GM13976 (cell line): ENCODE data around the gene KCNIP3.

Experiments used
- DNase-seq: peaks from one replicate; pipeline ENCODE4 v3.0.0; 2012; ENCODE audit warnings: low spot score
- in situ Hi-C: fragments of 300-500 bp; cut with MboI; formaldehyde crosslinking; loops from one replicate; pipeline ENCODE4 v1.12.0; 2022; ENCODE audit warnings: low sequenced_read_pairs, mixed read lengths, inconsistent platforms; ENCODE audit not compliant: unreplicated experiment
- TF ChIP-seq, protein P1 (sequence below): IDR thresholded peaks from 2 replicates; pipeline ENCODE4 v1.5.1; 2012; ENCODE audit warnings: borderline replicate concordance, mild to moderate bottlenecking; ENCODE audit not compliant: insufficient read depth; ENCODE audit errors: extremely low read depth, missing control alignments, control extremely low read depth

Gene KCNIP3

DNA sequence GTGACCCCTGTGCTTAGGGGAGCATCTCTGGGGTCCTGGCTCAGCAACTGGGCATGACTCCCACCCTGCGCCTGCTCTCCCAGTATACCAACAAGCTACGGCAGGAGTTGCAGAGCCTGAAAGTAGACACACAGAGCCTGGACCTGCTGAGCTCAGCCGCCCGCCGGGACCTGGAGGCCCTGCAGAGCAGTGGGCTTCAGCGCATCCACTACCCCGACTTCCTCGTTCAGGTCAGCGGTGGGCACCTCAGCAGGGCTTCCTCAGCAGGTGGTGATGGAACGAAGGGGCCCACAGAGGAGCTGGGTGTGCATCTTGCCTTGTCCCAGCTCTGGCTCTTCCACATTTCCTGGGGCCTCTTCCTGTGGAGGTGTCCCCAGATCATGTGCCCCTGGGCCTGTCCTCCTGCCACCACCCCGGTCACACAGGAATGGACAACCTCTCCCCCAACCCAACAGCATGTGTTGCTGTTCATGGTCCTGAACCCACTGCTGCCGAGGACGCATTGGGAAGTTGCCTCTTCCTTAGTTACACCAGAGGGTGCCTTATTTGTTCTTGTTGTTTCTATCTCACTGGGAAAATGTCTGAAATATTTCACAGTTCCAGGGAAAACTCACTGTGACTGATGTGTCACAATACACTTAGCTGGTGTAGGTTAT, 12.1 kb upstream of the KCNIP3 start:
- in situ Hi-C loops: no loop called here
- no peak for DNase-seq
- TF ChIP-seq, protein P1, sequence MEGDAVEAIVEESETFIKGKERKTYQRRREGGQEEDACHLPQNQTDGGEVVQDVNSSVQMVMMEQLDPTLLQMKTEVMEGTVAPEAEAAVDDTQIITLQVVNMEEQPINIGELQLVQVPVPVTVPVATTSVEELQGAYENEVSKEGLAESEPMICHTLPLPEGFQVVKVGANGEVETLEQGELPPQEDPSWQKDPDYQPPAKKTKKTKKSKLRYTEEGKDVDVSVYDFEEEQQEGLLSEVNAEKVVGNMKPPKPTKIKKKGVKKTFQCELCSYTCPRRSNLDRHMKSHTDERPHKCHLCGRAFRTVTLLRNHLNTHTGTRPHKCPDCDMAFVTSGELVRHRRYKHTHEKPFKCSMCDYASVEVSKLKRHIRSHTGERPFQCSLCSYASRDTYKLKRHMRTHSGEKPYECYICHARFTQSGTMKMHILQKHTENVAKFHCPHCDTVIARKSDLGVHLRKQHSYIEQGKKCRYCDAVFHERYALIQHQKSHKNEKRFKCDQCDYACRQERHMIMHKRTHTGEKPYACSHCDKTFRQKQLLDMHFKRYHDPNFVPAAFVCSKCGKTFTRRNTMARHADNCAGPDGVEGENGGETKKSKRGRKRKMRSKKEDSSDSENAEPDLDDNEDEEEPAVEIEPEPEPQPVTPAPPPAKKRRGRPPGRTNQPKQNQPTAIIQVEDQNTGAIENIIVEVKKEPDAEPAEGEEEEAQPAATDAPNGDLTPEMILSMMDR: no peak

DNA sequence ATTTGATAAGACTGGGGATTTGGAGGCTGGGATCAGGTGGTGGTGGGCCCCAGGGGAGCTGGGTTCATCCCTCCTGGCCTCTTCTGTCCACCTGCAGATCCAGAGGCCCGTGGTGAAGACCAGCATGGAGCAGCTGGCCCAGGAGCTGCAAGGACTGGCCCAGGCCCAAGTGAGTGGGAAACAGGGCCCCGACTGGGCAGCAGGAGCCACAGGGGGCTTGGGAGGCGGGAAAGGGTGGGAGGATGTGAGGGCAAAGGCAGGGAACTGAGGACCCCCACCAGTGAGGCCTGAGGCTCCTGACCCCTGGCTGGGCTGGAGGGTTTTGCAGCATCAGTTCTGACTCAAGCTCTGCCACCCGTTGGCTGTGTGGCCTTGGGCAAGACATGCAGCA, 11.6 kb upstream of the KCNIP3 start:
- in situ Hi-C loops: no loop called here
- TF ChIP-seq, protein P1: no peak
- no peak for DNase-seq

- in situ Hi-C loops: no loop called here
- no peak for DNase-seq
- TF ChIP-seq, protein P1: no peak
Observed at GRCh38 chr2:95287336-95287735, 9.8 kb upstream of the KCNIP3 start.

DNA sequence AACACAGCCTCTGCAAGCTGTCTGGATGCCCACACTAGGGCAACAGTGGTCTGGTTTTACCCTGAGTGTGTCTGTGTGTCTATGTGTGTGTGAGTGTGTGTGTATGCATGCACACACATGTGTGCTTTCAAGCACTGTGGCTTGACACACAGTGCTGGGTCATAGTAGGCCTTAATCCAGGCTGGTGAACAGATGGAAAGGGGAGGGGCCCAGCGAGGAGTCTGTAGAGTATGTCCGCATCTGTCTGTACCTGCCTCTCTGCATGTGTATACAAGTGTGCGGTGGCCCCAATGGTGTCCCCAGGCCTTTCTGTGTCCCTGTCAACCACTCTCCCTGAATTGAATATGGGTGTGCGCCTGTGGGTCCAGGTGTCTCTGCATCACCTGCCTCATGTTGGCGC, 9.3 kb upstream of the KCNIP3 start:
- in situ Hi-C loops: no loop called here
- DNase-seq: no peak
- TF ChIP-seq, protein P1: no peak

GRCh38 chr2:95289253-95289652, 7.9 kb upstream of the KCNIP3 start:
- in situ Hi-C loops: no loop called here
- DNase-seq: no peak
- TF ChIP-seq, protein P1: no peak

DNA sequence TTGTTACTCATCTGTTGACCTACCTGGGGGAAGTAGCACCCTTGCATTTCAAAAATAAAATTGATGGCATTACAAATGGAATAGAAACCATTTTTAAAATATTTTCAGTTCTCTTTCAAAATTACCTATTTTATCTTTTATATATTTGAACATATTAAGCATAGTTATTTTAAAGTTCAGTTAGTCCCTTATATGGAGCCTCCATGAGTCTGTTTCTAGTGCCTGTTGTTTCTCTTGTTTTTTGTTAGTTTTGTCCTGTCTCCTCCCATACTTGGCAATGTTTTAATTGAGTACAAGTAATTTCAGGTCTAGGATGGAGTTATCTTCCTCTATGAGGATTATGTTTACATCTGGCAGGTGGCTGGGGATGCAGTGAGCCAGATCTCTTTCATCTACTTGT, 5.9 kb upstream of the KCNIP3 start:
- no peak for DNase-seq
- in situ Hi-C loops: no loop called here
- TF ChIP-seq, protein P1: no peak
